HG03066 (cell line): Measurements from ENCODE around the gene PRSS27.

Source experiments
- ATAC-seq: cut with Tn5 transposase; IDR thresholded peaks from one replicate; pipeline ENCODE4 v1.9.1; 2021; ENCODE audit warnings: low read depth; ENCODE audit not compliant: unreplicated experiment

The PRSS27 gene

DNA sequence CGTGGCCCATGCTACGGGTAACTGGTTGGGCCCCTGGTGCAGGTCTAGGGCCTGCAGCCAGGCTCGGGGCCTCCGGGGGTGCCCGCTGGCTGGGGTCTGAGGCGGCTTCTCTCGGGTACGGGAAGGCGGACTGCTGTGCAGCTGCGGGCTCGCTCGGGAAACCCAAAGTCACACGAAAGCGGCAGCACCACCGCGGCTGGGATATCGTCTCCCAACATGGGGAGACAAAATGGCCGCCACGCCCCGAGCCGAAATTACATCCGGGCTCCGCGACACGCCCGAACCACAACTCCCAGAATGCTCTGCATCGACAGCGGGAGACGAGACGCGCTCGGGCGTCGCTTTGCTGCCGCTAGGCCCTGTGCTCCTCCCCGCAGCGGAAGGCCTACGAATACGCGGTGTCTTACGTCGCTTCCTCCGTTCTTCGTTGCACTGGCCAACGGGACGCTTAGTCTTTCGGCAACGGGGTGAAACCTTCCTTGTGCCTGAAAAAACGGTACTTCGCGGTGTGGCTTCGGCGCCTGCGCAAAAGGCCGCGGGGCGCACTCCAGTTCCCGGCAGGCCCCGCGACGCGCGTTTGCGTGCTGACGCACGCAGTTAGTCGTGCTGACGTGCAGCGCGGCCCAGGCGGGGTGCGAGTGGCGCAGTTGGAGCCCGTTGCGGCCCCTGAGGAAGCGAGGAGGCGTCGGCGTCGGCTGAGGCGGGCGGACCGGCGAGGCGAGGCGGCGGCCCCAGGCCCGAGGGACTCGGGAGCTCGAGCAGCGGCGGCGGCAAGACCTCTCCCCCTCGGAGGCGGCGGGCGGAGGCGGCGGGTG lies 32.2 kb upstream of the PRSS27 start, which contains the start of gene SRRM2:
Gene SRRM2, plus strand, starts transcription at position 604 of the 815 bp plus-strand sequence. CDS start 3,727 bp downstream, outside the sequence.
- peak; percentile 84 for ATAC-seq

DNA sequence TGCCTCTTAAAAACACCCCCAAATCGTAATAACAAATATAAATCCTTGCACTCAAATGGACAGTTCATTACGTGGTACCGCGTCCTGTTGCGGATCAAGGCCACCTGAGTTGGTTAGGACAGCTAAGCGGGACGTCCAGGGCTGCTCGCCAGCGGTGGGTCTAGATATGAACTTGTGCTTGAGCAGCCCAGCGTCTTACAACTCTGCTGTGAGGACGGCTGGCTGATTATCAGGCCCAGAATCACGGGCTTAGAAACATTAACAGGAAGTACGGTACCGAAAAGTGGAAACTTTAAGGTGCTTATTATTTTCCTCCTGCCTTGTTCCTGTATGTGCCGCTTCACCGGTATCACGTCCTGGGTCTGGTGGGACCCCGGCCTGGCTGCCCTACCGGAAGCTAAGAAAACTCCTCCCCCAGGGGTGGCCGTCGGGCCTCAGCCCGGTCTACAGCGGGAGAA lies 31.6 kb upstream of the PRSS27 start:
- no peak for ATAC-seq

DNA sequence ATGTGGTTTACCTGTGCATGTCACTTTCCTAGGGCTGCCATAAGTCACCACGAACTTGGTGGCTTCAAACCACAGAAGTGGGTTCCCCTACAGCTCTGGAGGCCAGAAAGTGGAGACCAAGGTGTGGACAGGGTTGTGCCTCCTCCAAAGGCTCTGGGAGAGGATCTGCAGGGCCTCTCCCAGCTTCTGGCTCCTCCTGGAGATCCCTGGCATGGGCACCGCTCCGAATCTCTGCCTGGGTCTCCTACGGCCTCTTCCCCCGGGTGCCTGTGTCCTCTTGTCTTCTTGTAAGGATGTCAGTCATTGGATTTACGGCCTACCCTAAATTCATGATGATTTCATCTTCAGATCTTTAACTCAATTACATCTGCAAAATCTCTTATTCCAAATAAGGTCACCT lies 29.9 kb upstream of the PRSS27 start:
- ATAC-seq, result no peak

DNA sequence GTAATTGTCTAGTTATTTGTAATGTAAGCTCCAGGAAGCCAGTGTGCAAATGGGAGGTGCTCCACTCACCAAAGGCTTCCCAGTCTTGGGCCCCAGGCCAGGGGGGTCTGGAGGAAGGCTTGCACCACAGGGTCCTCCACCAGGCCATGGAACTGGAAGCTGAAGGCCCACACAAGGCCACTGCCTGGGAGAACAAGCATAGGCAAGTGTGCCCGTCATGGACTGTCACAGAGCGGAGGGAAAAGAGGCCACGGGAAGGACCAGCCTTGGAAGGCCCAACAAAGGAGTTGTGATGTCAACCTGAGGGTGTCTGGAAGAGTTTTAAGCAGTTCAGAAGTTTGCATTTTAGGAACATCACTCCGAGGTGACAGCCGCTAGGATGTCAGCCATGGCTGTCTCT lies 29.5 kb upstream of the PRSS27 start:
- ATAC-seq, result no peak

DNA sequence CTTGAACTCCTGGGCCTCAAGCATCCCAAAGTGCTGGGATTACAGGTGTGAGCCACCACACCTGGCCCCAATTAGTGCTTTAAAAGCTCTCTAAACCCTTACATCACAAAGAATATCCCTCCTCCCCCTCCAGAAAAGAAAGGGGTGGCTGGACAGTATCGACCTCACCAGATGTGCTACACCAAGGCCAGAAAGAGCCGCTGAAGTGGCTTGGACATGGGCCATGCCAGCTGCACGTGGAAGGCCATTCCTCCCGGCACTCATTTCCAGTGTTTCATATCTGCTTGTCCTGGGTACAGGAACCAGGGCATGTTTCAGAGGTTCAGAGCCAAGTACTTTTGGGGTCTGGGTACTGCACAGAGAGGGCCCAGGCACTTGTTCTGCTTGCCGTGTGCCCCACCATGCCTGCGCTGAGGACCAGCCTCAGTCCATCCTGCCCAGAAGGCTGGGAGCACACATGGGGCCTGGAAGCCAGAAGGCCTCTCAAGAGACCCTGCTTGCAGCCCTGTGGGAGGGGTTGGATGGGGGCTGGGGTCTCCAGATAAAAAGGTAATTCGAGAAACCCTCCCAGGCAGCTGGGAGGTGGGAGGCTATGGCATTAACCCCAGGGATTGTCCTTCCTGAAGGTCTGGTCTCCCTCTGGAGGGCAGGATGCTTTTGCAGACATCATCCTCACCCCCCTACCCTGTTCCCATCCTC lies 28.9 kb upstream of the PRSS27 start:
- ATAC-seq, result no peak

DNA sequence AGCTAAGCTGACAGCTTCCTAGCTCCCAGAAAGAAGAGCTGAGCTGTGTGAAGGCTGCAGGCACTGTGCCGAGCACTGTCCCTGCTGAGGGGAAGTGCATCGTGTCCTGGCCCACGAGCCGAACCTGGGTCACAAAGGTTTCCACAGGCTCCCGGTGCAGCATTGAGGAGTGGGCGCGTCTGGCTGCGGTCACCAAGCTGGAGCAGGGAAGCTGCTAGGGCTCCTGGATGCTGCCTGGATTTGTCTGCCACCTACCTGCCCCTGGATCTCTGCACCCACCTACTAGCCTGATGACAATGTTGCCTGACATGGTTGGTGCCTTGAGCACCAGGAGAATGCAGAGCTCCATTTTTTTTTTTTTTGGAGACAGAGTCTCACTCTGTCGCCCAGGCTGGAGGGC lies 25.9 kb upstream of the PRSS27 start:
- ATAC-seq, result no peak

DNA sequence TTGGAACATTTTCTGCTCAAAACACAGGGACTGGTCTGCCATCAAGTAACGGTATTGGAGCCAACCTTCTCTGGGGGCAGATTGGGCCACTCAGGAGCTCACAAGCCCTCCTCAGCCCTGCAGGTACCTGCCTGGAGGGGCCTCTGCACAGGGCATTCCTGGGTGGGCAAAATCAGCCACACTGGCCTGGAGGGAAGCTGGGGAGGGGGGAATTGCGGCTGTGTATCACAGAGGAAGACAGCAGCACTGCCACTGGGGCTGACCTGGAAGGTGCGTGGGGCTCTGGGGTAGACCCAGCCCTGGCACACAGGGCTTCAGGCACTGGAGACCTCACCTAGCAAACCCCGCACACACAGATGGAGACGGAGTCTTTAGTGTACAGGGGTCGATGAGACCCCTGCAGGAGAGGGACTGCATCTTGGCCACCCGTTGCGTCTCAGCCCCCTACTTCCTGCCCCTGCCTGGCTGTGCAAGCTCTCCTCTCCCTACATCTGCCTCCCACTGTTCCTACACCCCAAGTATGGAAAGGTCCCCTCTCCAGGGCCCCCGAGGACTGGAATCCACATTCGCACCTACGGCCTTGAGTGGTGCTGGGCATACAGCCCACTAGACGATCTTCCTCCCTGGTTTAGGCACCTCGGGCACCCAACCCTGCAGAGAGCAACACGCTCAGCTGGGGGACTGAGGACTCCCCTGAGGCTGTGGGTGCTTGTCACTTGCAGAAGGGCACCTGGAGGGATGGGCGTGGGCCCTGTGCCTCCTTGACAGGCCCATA lies 25.3 kb upstream of the PRSS27 start:
- no peak for ATAC-seq

DNA sequence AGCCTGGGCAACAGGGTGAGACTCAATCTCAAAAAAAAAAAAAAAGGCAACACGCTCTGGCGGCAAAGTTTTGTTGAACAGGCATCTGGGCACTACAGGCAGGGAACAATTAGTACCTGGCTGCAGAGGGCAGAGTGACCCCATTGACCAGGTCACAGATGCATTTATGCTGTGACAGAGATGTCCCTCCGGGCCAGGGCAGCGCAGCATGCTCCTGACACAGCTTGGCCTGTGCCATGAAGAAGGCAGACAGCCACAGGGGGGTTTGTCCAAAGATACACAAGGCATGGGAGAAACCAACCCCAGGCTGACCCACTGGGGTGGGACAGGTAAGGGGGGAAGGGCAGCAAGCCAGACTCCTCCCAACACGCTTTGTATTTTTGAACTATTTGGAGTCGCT lies 24.7 kb upstream of the PRSS27 start:
- no peak for ATAC-seq

DNA sequence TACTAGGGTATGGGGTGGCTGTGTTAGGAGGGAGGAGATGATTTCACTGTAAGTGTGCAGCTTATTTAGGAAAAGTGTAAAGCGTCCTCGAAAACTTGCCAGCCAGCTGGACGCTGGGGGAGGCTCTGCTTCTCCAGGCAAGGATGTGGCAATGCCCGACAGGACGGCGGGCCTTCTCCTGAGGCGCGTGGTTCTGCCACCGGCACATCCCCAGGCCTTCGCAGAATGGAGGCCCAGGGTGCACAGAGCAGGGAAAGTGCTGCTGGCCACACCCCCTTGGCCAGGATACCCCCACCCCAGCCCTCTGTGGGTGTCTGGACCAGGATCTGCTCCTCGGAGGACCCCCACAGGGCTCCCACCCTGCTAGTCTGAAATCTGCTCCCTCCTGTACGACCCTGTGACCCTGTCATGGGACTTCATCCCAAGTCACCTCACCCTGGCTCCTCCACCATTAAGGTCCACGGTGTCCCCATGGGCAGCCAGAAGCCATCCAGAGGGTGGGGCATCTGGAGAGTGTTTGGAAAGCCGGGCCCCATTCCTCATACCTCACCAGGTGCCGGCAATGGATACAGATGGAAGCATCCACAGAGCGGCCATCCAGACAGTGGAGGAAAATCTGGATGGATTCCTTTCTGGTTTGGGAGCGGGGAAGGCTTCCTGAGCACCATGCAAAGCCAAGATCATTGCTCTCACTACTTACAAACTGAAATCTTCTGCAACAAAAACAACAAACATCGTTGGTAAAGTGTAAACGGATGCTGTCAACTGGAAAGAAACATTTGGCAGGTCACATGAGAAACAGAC lies 23.2 kb upstream of the PRSS27 start:
- ATAC-seq, result no peak

DNA sequence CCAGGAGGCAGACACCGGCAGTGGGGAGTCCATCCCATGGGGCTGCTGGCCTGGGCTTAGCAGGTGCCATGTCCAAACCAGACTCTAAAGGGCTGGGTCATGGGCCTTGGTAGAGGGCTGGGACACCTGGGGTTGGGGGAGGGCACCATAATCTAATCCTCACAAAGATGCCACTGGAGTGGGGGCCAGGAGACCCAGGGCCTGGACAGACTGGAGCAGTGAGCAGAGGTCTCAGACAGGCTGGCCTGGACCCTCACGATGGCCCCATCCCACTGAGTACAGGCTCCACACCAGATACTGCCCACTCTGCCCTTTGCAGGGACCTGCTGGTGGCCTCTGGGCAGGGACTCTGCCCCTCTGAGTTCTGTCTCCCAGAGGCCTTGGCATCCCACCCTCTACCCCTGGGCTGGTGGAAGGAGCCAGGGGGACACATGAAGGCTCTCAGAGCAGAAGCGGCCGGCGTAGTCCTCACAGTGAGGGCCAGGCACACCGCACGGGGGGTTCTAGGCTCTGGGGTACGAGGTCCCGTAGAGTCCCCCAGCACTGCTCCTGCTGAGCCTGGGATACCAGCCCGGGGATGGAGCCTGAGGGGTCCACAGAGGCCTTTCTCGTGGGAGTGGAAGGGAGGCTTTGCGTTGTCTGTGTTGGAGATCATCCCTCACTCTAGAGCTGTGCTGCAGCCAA lies 22.4 kb upstream of the PRSS27 start:
- no peak for ATAC-seq

DNA sequence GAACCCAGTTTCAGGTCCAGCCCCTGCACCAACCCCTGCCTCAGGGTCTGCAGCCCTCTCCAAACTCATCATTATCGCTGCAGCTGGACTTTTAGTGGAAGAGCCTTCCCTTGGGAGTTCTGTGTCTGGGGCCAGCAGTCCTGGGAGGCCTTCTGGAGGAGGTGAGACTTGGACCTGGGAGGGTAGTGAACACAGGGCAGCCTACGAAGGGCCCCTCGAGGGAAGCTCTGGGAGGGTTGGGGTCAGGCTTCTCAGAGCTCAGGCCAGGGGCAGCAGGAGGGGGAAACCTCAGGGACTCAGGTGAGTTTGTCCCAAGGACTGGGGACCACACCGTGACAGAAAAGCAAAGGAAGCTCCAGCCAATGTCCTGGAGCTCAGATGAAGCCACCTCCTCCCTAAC lies 21.1 kb upstream of the PRSS27 start:
- ATAC-seq, result no peak

DNA sequence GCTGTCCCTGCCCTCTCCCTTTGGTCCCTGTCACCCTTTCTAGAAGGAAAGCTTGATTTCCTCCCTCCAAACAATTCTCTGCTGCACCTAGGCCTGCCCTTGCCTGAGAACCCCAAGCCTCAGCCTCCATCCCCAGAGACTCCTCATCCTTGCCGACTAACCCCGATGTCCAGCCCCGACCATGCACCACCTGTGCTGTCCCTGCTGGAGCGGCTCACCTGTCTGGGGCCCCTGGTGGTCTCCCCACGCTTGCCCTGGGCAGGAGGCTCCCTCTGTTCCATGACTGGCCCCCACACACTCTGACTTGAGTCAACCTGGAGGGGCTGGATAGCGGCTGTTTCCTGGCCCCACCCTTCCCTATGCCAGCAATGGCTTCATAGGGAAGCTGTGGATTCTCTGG lies 20.5 kb upstream of the PRSS27 start:
- ATAC-seq, result no peak

DNA sequence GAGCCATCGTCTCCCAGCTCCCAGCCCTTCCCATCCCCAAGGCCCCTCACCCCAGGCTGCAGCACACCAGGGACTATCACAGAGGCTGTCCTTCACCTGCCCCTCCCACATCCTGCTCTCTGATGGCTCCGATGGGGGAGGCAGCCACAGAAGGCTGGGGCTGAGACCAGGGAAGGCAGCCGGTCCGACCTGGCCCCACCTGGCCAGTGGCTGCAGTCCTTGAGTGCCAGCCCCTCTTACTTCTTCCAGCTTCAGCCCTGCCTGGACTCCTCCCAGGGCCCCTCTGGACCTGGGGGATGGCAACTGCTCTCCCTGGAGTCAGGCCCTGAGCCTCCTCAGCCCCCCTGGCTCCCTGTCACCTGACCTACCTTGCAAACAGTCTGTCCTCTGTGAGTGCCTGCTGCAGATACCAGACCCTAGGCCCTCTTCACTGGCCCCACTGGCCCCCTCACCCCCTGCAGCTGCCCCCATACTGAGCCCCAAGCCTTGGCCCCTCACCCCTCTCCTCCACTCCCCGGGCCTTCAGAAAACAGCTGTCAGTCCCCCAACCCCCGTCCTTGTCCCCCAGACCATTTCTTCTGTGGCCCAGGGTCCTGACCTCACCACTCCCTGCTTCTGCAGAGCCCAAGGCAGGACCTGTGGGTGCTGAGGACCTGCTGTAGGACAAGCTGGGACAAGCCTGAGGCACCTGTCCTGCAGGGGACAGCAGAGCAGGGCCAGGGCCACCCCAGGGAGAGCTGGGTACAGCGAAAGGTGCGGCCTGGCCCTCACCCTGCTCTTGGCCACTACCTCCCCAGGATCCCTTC lies 19.8 kb upstream of the PRSS27 start:
- ATAC-seq, result no peak

DNA sequence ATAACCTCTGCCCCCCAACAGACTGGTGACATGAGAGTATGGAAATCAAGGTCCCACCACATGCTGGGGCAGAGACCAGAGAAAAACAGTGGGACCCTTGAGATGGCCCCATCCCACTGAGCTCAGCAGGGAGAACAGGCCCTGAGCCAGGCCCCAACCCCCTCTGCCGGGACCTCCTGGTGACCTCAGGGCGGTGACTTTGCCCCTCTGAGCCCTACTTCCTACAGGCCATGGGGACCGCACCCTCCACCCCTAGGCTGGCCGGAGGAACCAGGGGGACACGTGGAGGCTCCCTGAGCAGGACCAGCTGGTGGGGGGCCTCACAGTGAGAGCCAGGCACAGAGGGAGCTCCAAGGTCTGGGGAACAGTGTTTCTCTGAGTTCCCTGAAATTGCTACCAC lies 18.6 kb upstream of the PRSS27 start:
- ATAC-seq, result no peak

DNA sequence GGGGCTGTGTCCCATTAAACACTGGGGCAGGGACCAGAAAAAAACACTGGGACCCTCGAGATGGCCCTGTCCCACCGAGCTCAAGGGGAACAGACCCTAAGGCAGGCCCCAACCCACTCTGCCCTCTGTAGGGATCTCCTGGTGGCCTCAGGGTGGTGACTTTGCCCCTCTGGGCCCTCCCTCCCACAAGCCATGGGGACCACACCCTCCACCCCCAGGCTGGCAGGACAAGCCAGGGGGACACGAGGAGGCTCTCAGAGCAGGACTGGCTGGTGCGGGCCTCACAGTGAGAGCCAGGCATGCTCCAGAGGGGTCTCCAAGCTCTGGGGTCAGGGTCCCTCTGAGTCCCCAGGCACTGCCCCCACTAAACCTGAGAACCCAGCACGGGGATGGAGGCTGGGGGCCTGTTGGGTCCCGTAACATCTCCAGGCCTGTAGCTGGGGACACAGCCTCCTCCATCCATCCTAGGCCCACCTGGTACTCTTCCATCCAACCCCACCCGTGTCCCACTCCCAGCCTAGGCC lies 17.9 kb upstream of the PRSS27 start:
- ATAC-seq, result no peak

DNA sequence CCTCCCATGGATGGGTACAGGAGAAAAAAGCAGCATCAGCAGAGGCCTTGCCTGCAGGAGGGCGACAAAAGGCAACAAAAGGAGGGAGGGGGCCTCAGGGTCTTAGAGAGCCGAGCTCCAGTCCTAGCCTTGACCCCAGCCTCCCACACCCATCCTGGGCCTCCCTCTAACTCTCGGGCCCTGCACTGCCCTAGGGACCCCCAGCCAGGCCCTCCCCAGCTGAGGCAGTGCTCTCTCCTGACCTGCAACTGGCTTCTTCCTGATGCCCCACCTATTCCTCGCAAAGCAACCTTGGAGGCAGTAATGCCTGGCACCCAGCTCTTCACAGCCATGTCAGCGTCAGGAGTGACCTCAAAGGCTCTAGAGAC lies 17.2 kb upstream of the PRSS27 start:
- ATAC-seq, result no peak

DNA sequence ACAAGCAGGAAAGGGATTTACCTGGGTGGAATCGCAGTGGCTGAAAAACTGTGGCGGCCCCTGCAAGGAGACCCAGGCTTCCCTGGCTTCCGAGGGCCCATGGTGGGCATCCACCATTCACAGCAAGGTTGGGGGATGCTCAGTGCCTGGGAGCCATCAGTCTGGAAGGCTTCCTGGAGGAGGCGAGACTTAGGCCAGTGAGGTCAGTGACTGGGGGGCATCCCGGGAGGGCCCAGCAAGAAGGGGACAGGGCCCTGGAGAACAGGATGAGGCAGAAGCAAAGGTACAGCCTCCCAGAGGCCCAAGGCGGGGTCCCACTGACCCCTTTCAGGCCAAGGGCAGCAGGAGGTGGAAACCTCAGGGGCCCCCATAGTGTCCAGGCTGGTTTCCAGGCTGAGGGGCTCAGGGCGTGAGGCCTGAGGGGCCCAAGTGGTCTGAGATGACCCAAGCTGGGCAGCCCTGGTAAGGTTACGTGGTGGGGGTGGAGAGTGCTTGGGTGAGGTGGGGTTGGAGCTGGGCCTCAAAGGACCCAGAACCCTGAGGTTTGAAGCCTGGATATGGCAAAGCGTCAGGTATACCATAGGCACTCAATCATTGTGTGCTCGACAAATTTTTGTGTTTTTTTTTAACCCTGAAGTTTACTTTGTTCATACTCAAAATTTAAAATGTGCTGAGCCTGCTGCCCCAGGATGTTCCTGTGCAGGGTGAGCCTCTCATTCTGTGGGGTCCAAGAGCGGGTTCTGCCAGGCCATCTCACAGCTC lies 16.6 kb upstream of the PRSS27 start:
- no peak for ATAC-seq

DNA sequence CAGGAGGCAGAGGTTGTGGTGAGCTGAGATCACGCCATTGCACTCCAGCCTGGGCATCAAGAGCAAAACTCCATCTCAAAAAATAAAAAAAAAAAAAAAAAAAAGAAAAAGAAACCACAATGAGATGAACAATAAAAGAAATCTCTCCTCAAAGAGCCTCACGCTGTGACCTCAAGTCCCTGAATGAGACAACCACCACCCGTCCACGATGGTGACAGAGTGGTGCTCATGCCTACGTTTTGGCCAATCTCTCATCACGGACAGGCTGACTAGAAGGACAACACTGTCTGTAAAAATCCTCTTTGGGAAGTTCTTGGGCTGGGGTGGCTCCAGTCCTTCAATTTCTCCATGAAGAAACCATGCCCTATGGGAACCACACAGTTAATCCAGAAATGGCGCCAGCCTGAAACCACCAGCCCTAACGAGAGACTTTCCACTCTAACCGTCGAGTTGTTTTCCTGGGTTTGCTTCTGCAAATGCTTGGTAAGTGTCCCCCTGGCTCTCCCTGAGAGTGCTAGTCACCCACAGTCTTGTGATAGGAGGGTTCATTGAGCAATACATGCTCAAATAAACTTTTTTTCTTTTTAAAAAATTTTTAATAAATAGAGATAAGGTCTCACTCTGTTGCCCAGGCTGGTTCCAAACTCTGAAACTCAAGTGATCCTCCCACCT lies 15.0 kb upstream of the PRSS27 start:
- ATAC-seq, result no peak
